Breast epithelium (tissue), 4 donors: ENCODE measurements around the gene MAP3K2. TPM values are rescaled to one million over a fixed set of nuclear protein-coding genes. Genes with fewer than 3 reads are reported as not detected.

ENCODE experiments used
- DNase-seq, 2 donors: peaks; one replicate each; pipeline ENCODE4 v3.0.0-alpha.2; 2019; ENCODE audit warnings: low spot score in 2 of 2
- H3K27ac ChIP-seq, 2 donors: fragments of 200-600 bp; sonication (generic) in 1 of 2; one replicate each; pipeline ENCODE4 v1.5.1; 2016 to 2019; ENCODE audit warnings: mild to moderate bottlenecking in 1 of 2
- H3K27me3 ChIP-seq, 2 donors: fragments of 200-600 bp; sonication (generic) in 1 of 2; one replicate each; pipeline versions ENCODE4 v1.5.1 to v1.6.0; 2017 to 2019; ENCODE audit warnings: control low read depth in 1 of 2, mild to moderate bottlenecking in 1 of 2
- H3K36me3 ChIP-seq: fragments of 200-600 bp; one replicate; pipeline ENCODE4 v1.5.1; 2019
- H3K4me1 ChIP-seq, 2 donors: fragments of 200-600 bp; sonication (generic); one replicate each; pipeline ENCODE4 v1.5.1; 2016 to 2019; ENCODE audit warnings: control low read depth in 1 of 2
- H3K4me3 ChIP-seq, 3 donors: fragments of 200-600 bp; sonication (generic); 1 replicate in 2 of 3; 2 replicates in 1 of 3; pipeline ENCODE4 v1.5.1; 2016 to 2019; ENCODE audit warnings: mild to moderate bottlenecking in 3 of 3, moderate library complexity in 2 of 3
- H3K9me3 ChIP-seq, 2 donors: fragments of 200-600 bp; sonication (generic) in 1 of 2; one replicate each; pipeline ENCODE4 v1.5.1; 2016 to 2019; ENCODE audit warnings: control low read depth in 1 of 2
- CTCF ChIP-seq, 3 donors: fragments of 450-650 bp; IDR thresholded peaks; one replicate each; pipeline ENCODE4 v1.5.1; 2016 to 2017; ENCODE audit warnings: antibody characterized with exemption in 3 of 3, mild to moderate bottlenecking in 3 of 3, moderate library complexity in 3 of 3
- POLR2A ChIP-seq: fragments of 450-650 bp; IDR thresholded peaks from one replicate; pipeline ENCODE4 v1.6.1; 2016; ENCODE audit warnings: antibody characterized with exemption, mild to moderate bottlenecking, moderate library complexity
- POLR2AphosphoS5 ChIP-seq, 3 donors: sonication (generic); formaldehyde crosslinking; IDR thresholded peaks; one replicate each; pipeline ENCODE4 v1.6.1; 2017; ENCODE audit warnings: antibody characterized with exemption in 3 of 3
- intact Hi-C: fragments of 100-400 bp; cut with DNase I; formaldehyde crosslinking; loops from one replicate; pipeline ENCODE4 v1.15.1; 2023; ENCODE audit warnings: low total_unique reads
- total RNA-seq, 3 donors: library from RNA; depleted of rRNA; stranded (reverse); fragments of >200 nt; gene quantifications; one replicate each; pipeline ENCODE4 v1.1.0, GENCODE V29; 2016

Gene MAP3K2
- total RNA-seq, 3 donors from 2014 or later = 55.7 to 62.2 (median 58.4) TPM

GRCh38 chr2:127378720-127379119 lies 9.1 kb downstream of the MAP3K2 start:
- Histone ChIP-seq H3K9me3 (peaks cover 2 to 14% of the 10 kb centered on the region in 2 donors), H3K36me3 (no peaks in the 10 kb centered on the region), H3K27me3 (no peaks in the 10 kb centered on the region), H3K4me1 (no peaks in the 10 kb centered on the region), H3K4me3 (no peak overlapping the region), H3K27ac (no peak overlapping the region)
- no peak for TF ChIP-seq CTCF (IDR thresholded peaks at IDR 0.05)
- no peak for TF ChIP-seq POLR2AphosphoS5 (IDR thresholded peaks at IDR 0.05)
- TF ChIP-seq POLR2A = no peak
- DNase-seq = no peak
- intact Hi-C loops = no loop called here

GRCh38 chr2:127377262-127377661 lies 10.5 kb downstream of the MAP3K2 start:
- H3K27me3 ChIP-seq = no peaks in the 10 kb centered on the region

GRCh38 chr2:127376257-127376656 lies 11.5 kb downstream of the MAP3K2 start:
- intact Hi-C loops = no loop called here
- TF ChIP-seq CTCF (IDR thresholded peaks at IDR 0.05) (no peak), POLR2A (no peak), POLR2AphosphoS5 (IDR thresholded peaks at IDR 0.05) (no peak)
- Histone ChIP-seq H3K4me3 (no peak overlapping the region), H3K27me3 (no peaks in the 10 kb centered on the region), H3K27ac (no peak overlapping the region), H3K4me1 (no peaks in the 10 kb centered on the region), H3K9me3 (peaks cover 6 to 27% of the 10 kb centered on the region in 2 donors), H3K36me3 (no peaks in the 10 kb centered on the region)
- no peak for DNase-seq

More at GRCh38 chr2:127377262-127377661, 10.5 kb downstream of the MAP3K2 start:
- TF ChIP-seq POLR2AphosphoS5 (IDR thresholded peaks at IDR 0.05) (no peak), CTCF (IDR thresholded peaks at IDR 0.05) (no peak), POLR2A (no peak)
- Histone ChIP-seq H3K4me1 (no peaks in the 10 kb centered on the region), H3K9me3 (peaks cover 6 to 27% of the 10 kb centered on the region in 2 donors), H3K36me3 (no peaks in the 10 kb centered on the region), H3K4me3 (no peak overlapping the region), H3K27ac (no peak overlapping the region)
- DNase-seq = no peak
- intact Hi-C loops = no loop called here

- DNase-seq = no peak
- H3K4me1 ChIP-seq = no peaks in the 10 kb centered on the region
- no peak overlapping the region for H3K4me3 ChIP-seq
- H3K27me3 ChIP-seq = no peaks in the 10 kb centered on the region
- intact Hi-C loops = loop anchor here (5.0 kb wide), 1 partner anchor 36 kb away; no protein-coding TSS in a partner anchor
- H3K27ac ChIP-seq = no peak overlapping the region
- H3K9me3 ChIP-seq = peaks cover 6 to 39% of the 10 kb centered on the region in 2 donors
- no peaks in the 10 kb centered on the region for H3K36me3 ChIP-seq
- TF ChIP-seq POLR2AphosphoS5 (IDR thresholded peaks at IDR 0.05) = no peak
- no peak for TF ChIP-seq POLR2A
- no peak for TF ChIP-seq CTCF (IDR thresholded peaks at IDR 0.05)
Measured at GRCh38 chr2:127373362-127374083, 14.3 kb downstream of the MAP3K2 start.

GRCh38 chr2:127371037-127371436 lies 16.7 kb downstream of the MAP3K2 start:
- H3K9me3 ChIP-seq = peaks cover 6 to 33% of the 10 kb centered on the region in 2 donors

More at GRCh38 chr2:127371037-127371436, 16.7 kb downstream of the MAP3K2 start:
- H3K27ac ChIP-seq = no peak overlapping the region
- TF ChIP-seq POLR2AphosphoS5 (IDR thresholded peaks at IDR 0.05) (no peak), POLR2A (no peak), CTCF (IDR thresholded peaks at IDR 0.05) (no peak)
- no peaks in the 10 kb centered on the region for H3K36me3 ChIP-seq
- no peaks in the 10 kb centered on the region for H3K27me3 ChIP-seq
- no peak overlapping the region for H3K4me3 ChIP-seq
- intact Hi-C loops = loop anchor here (5.0 kb wide), 1 partner anchor 34 kb away; no protein-coding TSS in a partner anchor
- no peaks in the 10 kb centered on the region for H3K4me1 ChIP-seq
- no peak for DNase-seq
